Lower leg skin (tissue), 3 donors: ENCODE measurements around the gene PRRG4.

Experiments used
- POLR2A ChIP-seq, 2 donors: fragments of 450-650 bp; IDR thresholded peaks; one replicate each; pipeline ENCODE4 v1.6.1; 2016 to 2017; ENCODE audit warnings: antibody characterized with exemption in 2 of 2, mild to moderate bottlenecking in 1 of 2, moderate library complexity in 1 of 2
- TF ChIP-seq, protein P1 (sequence below), 3 donors: fragments of 450-650 bp; IDR thresholded peaks; one replicate each; pipeline ENCODE4 v1.5.1; 2016; ENCODE audit warnings: antibody characterized with exemption in 3 of 3, mild to moderate bottlenecking in 3 of 3, moderate library complexity in 2 of 3

DNA sequence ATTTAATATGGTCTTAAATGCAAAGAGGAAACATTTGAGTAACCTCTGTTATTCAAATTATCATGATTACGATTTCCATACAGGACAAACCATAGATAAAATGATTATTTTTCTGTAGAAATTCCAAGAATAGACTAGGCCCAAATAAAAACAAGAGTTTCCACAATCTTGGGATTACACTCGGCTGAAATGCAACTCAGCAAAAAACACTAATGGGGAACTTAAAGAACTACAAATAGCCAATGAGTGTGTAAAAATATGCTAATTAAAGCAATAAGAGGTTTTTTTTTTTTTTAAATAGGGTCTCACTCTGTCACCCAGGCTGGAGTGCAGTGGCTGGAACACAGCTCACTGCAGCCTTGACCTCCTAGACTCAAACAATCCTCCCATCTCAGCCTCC, 10.5 kb upstream of the PRRG4 start:
- TF ChIP-seq, protein P1, sequence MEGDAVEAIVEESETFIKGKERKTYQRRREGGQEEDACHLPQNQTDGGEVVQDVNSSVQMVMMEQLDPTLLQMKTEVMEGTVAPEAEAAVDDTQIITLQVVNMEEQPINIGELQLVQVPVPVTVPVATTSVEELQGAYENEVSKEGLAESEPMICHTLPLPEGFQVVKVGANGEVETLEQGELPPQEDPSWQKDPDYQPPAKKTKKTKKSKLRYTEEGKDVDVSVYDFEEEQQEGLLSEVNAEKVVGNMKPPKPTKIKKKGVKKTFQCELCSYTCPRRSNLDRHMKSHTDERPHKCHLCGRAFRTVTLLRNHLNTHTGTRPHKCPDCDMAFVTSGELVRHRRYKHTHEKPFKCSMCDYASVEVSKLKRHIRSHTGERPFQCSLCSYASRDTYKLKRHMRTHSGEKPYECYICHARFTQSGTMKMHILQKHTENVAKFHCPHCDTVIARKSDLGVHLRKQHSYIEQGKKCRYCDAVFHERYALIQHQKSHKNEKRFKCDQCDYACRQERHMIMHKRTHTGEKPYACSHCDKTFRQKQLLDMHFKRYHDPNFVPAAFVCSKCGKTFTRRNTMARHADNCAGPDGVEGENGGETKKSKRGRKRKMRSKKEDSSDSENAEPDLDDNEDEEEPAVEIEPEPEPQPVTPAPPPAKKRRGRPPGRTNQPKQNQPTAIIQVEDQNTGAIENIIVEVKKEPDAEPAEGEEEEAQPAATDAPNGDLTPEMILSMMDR (IDR thresholded peaks at IDR 0.05): no peak
- TF ChIP-seq POLR2A (IDR thresholded peaks at IDR 0.05): no peak
